NCI-H1048 (cell line): ENCODE data around the gene FLNB.
"Not testable (repeated sequence)": the region's sequence is repeated elsewhere in the genome, so short reads cannot be mapped to it uniquely, and the experiment has no call there.

Experiments used
- DNase-seq: peaks from one replicate; lab custom pipeline; 2025; lab: John Stamatoyannopoulos, UW

The FLNB gene

GRCh38 chr3:58180940-58181587 lies 172.8 kb downstream of the FLNB start:
- DNase-seq = no peak

GRCh38 chr3:58183221-58183620 lies 175.0 kb downstream of the FLNB start:
- DNase-seq = no peak

GRCh38 chr3:58183891-58184290 lies 175.7 kb downstream of the FLNB start:
- DNase-seq = no peak

DNA sequence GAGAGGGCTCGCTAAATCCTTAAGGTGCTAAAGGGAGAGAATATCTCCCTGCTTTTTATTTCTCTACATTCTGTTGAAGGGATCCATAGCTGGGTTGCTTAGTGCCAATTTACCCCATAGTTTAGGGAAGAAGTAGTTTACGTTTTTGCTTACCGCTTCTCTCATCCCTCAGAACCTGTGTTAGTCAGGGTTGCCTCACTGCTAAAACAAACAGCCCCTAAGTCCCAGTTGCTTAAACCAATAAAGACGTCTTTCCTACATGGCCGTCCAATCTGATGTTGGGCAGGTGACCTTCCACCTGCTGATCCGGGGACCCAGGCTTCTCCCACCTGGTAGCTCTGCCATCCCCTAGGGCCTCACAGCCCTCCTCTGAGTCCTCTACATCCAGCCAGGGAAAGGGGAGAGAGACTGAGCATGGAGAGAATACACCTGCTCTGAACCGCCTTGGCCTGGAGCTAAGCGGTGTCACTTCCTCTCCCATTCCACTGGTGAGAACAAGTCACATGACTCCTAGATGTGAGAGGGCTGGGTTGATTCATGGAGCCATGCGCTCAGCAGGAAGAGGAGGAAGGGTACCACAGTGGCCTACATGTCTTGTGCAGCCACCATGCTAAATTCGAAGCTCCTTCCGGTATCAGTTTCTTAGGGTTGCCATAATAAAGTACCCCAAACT lies 176.2 kb downstream of the FLNB start:
- no peak for DNase-seq

DNA sequence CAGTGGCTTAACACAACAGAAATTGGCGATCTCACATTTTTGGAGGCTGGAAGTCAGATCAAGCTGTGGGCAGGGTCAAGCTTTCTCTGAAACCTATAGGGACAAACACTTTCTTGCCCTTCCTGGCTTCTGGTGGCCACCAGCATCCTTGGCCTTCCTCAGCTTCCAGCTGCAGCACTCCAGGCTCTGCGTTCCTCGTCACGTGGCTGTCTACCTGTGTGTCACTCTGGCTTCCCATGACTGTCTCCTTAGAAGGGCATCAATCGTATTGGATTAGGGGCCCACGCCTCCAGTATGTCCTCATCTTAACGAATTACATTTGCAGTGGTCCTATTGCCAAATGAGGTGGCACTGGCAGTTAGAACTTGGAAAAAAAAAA lies 176.7 kb downstream of the FLNB start:
- DNase-seq = no peak

DNA sequence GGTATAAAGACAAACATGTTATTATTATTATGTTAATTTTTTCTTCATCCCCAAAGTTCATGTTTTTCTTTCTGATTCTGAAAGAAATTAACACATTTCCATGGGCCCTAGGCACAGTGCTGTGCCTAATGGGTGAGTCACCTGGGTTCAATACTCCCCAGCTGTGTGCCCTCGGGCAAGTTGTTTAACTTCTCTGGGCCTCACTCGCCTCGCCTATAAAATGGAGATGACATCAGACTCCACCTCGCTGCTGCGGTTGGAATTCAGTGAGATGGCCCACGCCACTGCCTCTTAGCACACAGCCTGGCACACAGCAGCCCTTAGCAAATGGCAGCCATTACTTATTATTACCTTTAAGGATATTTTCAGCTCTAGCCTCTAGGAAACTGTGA lies 179.9 kb downstream of the FLNB start:
- no peak for DNase-seq

DNA sequence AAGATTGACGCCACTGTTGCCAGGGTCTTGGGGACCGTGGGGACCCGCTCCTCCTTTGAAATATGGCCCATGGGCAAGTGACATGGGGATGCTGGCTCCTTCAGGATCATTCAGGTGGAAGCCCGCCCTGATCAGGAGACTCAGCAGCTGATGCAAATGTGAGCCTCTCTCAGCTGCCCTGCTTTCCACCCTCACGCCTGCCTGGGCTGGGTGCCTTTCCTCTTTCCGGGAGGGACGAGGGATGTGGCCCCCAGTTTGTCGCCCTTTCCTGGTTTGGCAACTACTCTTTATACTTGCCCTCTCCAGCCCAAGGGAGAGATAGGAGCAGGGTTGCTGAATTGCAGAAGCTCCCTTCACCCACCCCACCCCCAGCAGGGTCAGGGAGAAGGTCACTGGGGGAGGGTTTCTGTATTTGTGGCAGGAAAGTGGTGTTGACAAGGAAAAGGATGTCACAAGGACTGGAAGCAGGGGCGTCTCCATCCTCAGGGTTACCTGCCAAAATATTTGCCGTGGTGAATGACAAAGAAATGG lies 180.8 kb downstream of the FLNB start:
- no peak for DNase-seq

GRCh38 chr3:58189691-58190090 lies 181.5 kb downstream of the FLNB start:
- no peak for DNase-seq

- DNase-seq = no peak
These were observed 182.1 kb downstream of the FLNB start for GRCh38 chr3:58190291-58190690.

DNA sequence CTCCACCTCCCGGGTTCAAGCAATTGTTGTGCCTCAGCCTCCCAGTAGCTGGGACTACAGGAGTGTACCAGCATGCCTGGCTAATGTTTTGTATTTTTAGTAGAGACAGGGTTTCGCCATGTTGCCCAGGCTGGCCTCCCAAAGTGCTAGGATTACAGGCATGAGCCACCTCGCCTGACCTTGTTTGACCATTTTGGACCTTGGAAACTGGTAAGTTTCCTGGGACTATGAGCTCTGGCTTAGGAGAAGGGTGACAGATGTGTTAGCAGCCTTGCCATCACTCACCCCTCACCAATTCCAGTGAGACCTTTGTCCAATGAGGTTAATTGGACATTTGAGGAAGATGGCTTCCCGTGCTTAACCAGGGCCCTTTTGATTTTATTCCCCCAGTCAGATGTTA lies 182.7 kb downstream of the FLNB start:
- DNase-seq = no peak

DNA sequence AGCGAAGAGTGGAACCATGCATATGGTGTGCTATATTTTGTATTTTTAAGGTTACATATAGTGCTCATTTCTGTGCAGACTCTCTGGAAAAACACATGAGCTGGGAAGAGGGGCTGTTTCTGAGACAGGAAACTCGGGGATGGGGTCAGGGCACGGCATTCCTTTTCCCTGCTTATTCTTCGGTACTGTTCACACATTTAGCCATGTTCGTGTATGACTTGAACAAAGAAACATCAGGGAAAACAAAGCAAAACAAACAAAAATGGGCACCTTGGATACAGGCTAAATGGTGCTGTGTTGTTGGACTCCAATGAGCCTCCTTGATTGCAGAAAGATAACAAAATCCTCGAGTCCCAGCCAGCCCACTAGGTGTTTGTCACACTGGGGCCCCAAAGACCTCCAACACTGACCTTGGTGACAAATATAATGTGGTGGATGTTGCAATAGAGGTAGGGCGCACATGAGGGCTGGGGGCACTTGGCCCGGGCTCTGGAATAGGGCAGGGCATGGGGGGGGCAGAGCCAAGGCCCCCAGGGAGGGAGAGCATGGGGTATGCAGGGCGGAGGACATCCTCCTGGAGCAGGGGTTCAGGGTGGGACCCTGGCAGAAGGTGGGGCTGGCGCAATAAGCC lies 183.3 kb downstream of the FLNB start:
- no peak for DNase-seq

GRCh38 chr3:58192069-58192468 lies 183.8 kb downstream of the FLNB start:
- DNase-seq = no peak

DNA sequence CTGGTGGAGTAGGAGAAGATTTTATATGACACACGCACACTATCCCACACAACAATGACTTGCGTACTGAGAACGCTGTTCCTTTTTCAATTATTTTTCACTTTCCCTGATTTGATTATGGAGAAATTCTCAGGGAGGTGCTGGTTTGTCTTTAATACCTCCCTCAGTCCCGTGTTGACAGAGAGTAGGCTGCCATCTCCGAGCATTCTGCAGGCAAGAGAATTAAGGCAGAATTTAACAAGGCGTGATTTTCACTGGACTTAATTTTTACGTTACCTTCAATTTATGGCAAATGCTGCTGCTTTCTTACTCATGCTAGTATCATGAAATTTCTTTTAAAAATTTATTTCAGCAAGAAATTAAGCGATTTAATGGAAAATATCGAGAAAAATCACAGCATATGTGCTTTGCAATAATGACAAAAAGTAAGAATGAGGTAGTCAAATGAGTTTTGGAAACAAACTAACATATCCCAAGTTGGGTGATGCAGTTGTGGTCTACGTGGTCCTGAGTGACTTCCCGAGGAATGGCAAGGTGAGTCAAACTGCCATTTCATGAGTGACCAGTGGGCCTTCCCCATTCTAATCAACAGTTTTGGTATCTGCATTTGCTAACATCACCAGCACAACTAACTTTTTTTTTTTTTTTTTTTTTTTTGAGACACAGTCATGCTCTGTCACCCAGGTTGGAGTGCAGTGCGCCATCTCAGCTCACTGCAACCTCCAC lies 185.6 kb downstream of the FLNB start:
- DNase-seq = no peak

DNA sequence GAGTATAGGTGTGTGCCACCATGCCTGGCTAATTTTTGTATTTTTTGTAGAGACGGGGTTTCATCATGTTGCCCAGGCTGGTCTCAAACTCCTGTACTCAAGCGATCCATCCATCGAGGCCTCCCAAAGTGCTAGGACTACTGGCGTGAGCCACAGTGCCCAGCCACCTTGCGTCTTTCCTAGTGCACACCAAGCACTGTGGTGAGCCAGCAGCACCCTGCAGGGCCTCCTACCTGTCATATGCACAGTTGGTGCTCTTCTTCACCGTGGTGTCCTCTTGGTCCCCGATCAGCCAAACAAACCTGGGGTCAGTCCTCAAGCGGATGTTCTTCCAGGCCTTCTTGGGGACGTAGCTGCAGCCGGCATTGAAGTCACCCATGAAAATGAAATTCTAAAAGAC lies 189.4 kb downstream of the FLNB start:
- DNase-seq = no peak

DNA sequence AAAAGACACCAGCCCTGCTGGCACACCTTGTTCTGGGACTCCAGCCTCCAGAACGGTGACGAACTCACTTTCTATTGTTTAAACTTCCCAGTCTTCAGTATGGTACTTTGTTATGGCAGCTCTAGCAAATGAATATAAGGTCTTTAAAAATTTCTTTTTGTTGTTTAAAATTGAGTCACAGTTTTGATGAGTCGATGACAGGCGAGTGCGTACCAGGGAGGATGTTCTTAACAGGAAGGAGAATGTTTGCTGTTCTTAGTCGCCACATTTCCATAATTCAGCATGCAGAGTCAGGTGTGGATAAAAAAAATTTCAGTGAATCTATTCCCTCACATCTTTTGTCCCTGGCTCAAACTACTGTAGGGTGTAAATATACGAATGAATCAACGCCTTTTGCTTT lies 190.1 kb downstream of the FLNB start:
- DNase-seq = no peak

GRCh38 chr3:58198804-58199203 lies 190.6 kb downstream of the FLNB start:
- no peak for DNase-seq

- no peak for DNase-seq
These were observed 192.0 kb downstream of the FLNB start for GRCh38 chr3:58200121-58200709.

DNA sequence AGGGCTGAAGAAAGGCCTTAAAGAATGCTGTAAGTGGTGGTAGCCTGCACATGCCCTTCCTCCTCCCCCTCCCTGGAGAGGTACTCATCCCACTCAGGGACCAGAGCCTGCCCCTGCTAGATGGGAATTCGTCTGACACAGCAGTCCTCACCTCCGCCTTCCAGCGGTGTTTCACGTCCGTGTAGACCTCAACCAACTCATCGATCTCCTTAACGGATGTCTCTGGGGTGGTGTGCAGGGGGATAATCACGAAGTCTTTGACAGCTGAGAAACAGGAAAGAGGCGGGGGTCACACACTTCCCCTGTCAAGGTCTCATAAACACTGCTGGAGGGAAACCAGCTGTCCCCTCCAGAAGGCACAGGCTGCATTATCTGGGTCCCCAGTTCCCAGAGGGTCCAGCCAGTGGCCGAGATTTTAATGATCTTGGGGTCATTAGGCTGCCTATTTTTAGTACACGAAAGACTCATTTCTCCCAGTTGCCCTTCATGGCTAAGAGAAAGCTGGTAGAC lies 192.7 kb downstream of the FLNB start:
- no peak for DNase-seq

DNA sequence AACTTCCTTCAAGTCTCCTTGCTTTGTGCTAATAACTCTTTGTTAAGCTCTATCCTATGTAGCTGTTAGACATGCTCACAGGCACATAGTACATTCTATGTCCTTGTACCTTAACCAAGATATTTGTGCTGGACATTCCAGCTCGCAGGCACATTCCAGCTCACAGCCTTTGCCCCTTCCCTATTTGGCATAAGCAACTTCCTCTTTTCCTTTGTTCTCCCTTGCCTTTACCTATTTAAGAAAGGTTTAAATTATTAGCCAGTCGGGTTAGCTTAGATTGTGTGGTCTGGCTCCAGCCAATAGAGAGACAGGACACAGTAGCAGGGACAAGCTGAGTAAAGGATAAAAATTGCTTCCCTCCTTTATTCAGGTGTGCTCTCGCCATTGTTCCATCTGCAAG lies 193.2 kb downstream of the FLNB start:
- not testable (repeated sequence) for DNase-seq

- no peak for DNase-seq
These were observed 194.7 kb downstream of the FLNB start for GRCh38 chr3:58202917-58203360.

DNA sequence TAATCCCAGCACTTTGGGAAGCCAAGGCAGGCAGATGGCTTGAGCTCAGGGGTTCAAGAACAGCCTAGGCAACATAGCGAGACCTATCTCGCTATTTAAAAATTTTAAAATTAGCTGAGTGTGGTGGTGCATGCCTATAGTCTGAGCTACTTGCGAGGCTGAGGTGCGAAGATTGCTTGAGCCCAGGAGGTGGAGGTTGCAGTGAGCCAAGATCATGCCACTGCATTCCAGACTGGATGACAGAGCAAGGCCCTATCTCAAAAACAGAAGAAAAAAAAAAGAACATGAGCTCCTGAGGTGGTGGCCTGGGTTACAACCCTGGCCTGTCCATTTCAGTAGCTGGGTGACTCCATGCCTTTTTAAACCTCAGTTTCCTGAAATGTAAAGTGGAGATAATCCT lies 195.3 kb downstream of the FLNB start:
- DNase-seq = no peak

GRCh38 chr3:58204720-58205119 lies 196.5 kb downstream of the FLNB start:
- DNase-seq = no peak
